BE2C (cell line): ENCODE measurements around the gene LYVE1.

Source experiments
- DNase-seq: peaks from one replicate; pipeline ENCODE4 v3.0.0-alpha.2; 2020
- H3K27me3 ChIP-seq: fragments of 250-450 bp; sonication (Bioruptor Pico); 2 replicates; pipeline ENCODE4 v1.5.1; 2020; ENCODE audit warnings: mild to moderate bottlenecking
- H3K36me3 ChIP-seq: fragments of 250-450 bp; sonication (Bioruptor Pico); 2 replicates; pipeline ENCODE4 v1.5.1; 2020; ENCODE audit warnings: mild to moderate bottlenecking
- H3K4me1 ChIP-seq: fragments of 250-450 bp; sonication (Bioruptor Pico); 2 replicates; pipeline ENCODE4 v1.5.1; 2020
- H3K4me3 ChIP-seq: 2 replicates; pipeline ENCODE4 v1.5.1; 2011; ENCODE audit warnings: low read depth, low read length
- H3K9me3 ChIP-seq: fragments of 250-450 bp; sonication (Bioruptor Pico); 2 replicates; pipeline ENCODE4 v1.5.1; 2020
- TF ChIP-seq, protein P1 (sequence below): IDR thresholded peaks from 2 replicates; pipeline ENCODE4 v1.5.1; 2012; ENCODE audit warnings: mild to moderate bottlenecking, low read depth, low read length

The LYVE1 gene

DNA sequence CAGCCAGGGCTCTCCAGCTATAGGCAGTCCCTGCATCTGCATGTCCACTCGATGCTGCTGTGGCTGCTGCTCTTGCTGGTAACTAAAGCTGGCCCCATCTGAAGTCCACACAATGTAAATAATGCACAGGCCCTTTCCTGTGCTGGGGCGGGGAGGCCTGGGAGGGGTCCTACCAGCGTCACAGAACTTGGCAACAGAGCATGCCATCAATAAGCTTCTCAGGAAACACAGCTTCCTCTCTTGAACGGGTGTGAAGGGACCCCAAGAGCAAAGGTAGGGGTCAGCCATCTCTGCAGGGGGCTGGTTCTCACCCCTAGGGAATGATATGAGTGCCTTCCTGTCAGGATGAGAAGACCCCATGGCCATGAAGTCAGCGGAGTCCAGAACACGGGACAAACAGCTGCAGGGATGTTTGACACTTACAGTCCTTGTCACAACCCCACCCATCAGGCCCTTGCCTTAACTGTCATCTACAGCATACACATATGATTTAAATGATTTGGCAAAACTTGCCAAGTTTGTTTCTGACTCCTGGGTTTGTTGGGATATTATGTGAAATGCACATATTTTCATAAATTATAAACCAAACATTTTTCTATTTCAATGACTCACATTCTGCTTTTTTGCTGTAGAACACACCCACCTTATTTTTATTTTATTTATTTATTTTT, 39.1 kb upstream of the LYVE1 start:
- H3K36me3 ChIP-seq: no peaks in the 10 kb centered on the region
- DNase-seq: no peak
- no peaks in the 10 kb centered on the region for H3K9me3 ChIP-seq
- no peak overlapping the region for H3K4me3 ChIP-seq
- H3K27me3 ChIP-seq: no peaks in the 10 kb centered on the region
- no peaks in the 10 kb centered on the region for H3K4me1 ChIP-seq
- TF ChIP-seq, protein P1, sequence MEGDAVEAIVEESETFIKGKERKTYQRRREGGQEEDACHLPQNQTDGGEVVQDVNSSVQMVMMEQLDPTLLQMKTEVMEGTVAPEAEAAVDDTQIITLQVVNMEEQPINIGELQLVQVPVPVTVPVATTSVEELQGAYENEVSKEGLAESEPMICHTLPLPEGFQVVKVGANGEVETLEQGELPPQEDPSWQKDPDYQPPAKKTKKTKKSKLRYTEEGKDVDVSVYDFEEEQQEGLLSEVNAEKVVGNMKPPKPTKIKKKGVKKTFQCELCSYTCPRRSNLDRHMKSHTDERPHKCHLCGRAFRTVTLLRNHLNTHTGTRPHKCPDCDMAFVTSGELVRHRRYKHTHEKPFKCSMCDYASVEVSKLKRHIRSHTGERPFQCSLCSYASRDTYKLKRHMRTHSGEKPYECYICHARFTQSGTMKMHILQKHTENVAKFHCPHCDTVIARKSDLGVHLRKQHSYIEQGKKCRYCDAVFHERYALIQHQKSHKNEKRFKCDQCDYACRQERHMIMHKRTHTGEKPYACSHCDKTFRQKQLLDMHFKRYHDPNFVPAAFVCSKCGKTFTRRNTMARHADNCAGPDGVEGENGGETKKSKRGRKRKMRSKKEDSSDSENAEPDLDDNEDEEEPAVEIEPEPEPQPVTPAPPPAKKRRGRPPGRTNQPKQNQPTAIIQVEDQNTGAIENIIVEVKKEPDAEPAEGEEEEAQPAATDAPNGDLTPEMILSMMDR: no peak

GRCh38 chr11:10606536-10607208, 38.2 kb upstream of the LYVE1 start:
- H3K4me3 ChIP-seq: no peak overlapping the region
- no peaks in the 10 kb centered on the region for H3K4me1 ChIP-seq
- H3K27me3 ChIP-seq: no peaks in the 10 kb centered on the region
- no peak for DNase-seq
- no peaks in the 10 kb centered on the region for H3K9me3 ChIP-seq
- H3K36me3 ChIP-seq: no peaks in the 10 kb centered on the region
- TF ChIP-seq, protein P1: no peak

DNA sequence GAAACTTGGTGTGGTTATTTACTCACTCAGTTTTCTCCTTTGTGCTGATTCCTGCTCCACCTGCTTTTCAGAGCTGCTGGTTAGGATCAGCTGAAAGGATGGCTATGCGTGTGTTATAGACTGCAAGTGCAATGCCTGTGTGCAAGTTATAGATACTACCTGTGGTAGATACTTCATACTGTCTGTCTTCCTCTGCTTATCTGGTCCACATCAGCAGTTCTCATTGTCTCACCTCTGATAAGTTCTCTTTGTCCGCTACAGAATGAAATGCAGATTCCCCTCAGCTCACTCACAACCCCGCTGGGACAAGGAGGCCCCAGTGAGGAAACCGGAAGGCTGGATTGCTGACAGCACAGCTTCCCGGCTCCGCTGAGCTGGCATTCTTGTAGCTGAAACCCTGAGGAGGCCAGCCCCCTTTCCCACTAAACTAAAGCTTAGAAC, 37.5 kb upstream of the LYVE1 start:
- H3K9me3 ChIP-seq: no peaks in the 10 kb centered on the region
- DNase-seq: no peak
- H3K27me3 ChIP-seq: no peaks in the 10 kb centered on the region
- TF ChIP-seq, protein P1: no peak
- no peaks in the 10 kb centered on the region for H3K36me3 ChIP-seq
- H3K4me3 ChIP-seq: no peak overlapping the region
- H3K4me1 ChIP-seq: no peaks in the 10 kb centered on the region

DNA sequence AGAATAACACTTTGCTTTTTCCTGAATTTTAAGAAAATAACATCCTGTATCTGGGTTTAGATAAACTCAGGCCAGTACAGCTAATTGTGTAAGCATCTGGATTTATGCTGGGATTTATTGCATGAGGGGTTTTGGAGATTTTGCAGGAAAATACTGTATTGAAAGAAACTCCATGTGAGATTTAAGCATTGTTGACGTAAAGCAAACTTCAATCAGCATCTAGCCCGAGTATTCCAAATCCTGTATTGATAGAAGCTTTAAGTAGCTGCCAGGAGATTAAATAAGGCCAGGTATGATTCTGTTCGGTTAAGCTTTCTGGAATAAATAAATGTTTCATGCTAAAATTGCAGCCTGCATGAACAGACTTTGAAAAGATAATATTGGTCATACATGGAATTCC, 36.3 kb upstream of the LYVE1 start:
- TF ChIP-seq, protein P1: no peak
- Histone ChIP-seq H3K4me1 (no peaks in the 10 kb centered on the region), H3K4me3 (no peak overlapping the region), H3K36me3 (no peaks in the 10 kb centered on the region), H3K27me3 (no peaks in the 10 kb centered on the region), H3K9me3 (no peaks in the 10 kb centered on the region)
- DNase-seq: no peak

GRCh38 chr11:10604340-10604748, 35.9 kb upstream of the LYVE1 start:
- no peaks in the 10 kb centered on the region for H3K4me1 ChIP-seq
- DNase-seq: no peak

More at GRCh38 chr11:10604340-10604748, 35.9 kb upstream of the LYVE1 start:
- TF ChIP-seq, protein P1: no peak
- Histone ChIP-seq H3K9me3 (no peaks in the 10 kb centered on the region), H3K4me3 (no peak overlapping the region), H3K27me3 (no peaks in the 10 kb centered on the region), H3K36me3 (no peaks in the 10 kb centered on the region)
